HepG2 (cell line): ENCODE measurements around the gene HERC6. TPM values are rescaled to one million over a fixed set of nuclear protein-coding genes. Genes with fewer than 3 reads are reported as not detected.

Experiments used
- ATAC-seq: fragments of 200-7000 bp; cut with Tn5 transposase; 3 replicates; pipeline ENCODE4 v1.9.1; 2020; ENCODE audit warnings: mild to moderate bottlenecking, moderate library complexity
- BruUV-seq: library from RNA; stranded (reverse); fragments of 400-500 nt; replicated peaks from 2 replicates; lab custom pipeline; 2021; lab: Mats Ljungman, UMichigan
- CTCF ChIA-PET: fragments of 300-600 bp; formaldehyde crosslinking; extraction: SDS; loops from one replicate; lab custom pipeline; 2021; ENCODE audit warnings: low total read pairs, inconsistent platforms, low intra/inter-chr PET ratio; lab: Yijun Ruan, JAX
- POLR2A ChIA-PET: fragments of 350-600 bp; sonication (Branson Sonifier 250); formaldehyde crosslinking; loops from one replicate; lab custom pipeline; 2020; ENCODE audit warnings: antibody characterized with exemption, inconsistent platforms; lab: Yijun Ruan, JAX
- DNase-seq: peaks from one replicate; pipeline ENCODE4 v3.0.0-alpha.2; 2015; ENCODE audit warnings: low spot score
- FAIRE-seq: peaks from 3 replicates; lab custom pipeline; 2011; peaks lifted over from hg19 to GRCh38; lab: Jason Lieb, UNC
- H2AFZ ChIP-seq: one replicate; pipeline ENCODE4 v1.6.1; 2011; ENCODE audit warnings: low read length, inconsistent platforms
- H3K27ac ChIP-seq: fragments of 300-600 bp; 3 replicates; pipeline ENCODE4 v1.8.0; 2011; ENCODE audit warnings: mixed run types, mild to moderate bottlenecking, mixed read lengths, low read length, inconsistent platforms; ENCODE audit not compliant: insufficient read depth; ENCODE audit errors: extremely low read length
- H3K27me3 ChIP-seq, 2 experiments: fragments of 200-600 bp in 1 of 2; 2 replicates in 1 of 2; 3 replicates in 1 of 2; pipeline versions ENCODE4 v1.6.0 to v1.8.0; 2011; ENCODE audit warnings: low read length in 2 of 2, mild to moderate bottlenecking in 2 of 2, moderate library complexity in 2 of 2, inconsistent platforms in 1 of 2; ENCODE audit not compliant: insufficient read depth in 2 of 2, control insufficient read depth in 1 of 2
- H3K36me3 ChIP-seq, 2 experiments: fragments of 200-600 bp in 1 of 2; replicated peaks in 1 of 2; 2 replicates in 1 of 2; 3 replicates in 1 of 2; pipeline versions ENCODE4 v1.5.1 to v1.8.0; 2011; ENCODE audit warnings: low read length in 2 of 2, inconsistent platforms in 1 of 2; ENCODE audit not compliant: insufficient read depth in 2 of 2, control insufficient read depth in 1 of 2
- H3K4me1 ChIP-seq: 2 replicates; pipeline ENCODE4 v1.5.1; 2012; ENCODE audit warnings: low read length, inconsistent platforms; ENCODE audit not compliant: insufficient read depth
- H3K4me2 ChIP-seq: 2 replicates; pipeline ENCODE4 v1.6.0; 2011; ENCODE audit warnings: low read depth, low read length, inconsistent platforms
- H3K4me3 ChIP-seq, 3 experiments: fragments of 200-600 bp in 1 of 3; sonication (generic), shearing (Covaris generic) in 1 of 3; replicated peaks in 1 of 3; 2 replicates each; pipeline ENCODE4 v1.5.1; 2011 to 2016; ENCODE audit warnings: low read length in 3 of 3, inconsistent platforms in 2 of 3, low read depth in 2 of 3, mild to moderate bottlenecking in 2 of 3, control low read depth in 1 of 3, mixed read lengths in 1 of 3; ENCODE audit not compliant: insufficient read depth in 1 of 3
- H3K79me2 ChIP-seq: one replicate; pipeline ENCODE4 v1.6.1; 2011; ENCODE audit warnings: low read length, inconsistent platforms; ENCODE audit not compliant: insufficient read depth
- H3K9ac ChIP-seq: 2 replicates; pipeline ENCODE4 v1.6.0; 2011; ENCODE audit warnings: mild to moderate bottlenecking, low read depth, low read length, inconsistent platforms; ENCODE audit not compliant: insufficient read depth
- H3K9me3 ChIP-seq: 2 replicates; pipeline ENCODE4 v1.5.1; 2012; ENCODE audit warnings: mild to moderate bottlenecking, low read length
- H4K20me1 ChIP-seq: 2 replicates; pipeline ENCODE4 v1.6.0; 2011; ENCODE audit warnings: inconsistent platforms, mild to moderate bottlenecking, low read length, moderate library complexity; ENCODE audit not compliant: insufficient read depth
- CCDC6 ChIP-seq: sonication (generic); formaldehyde crosslinking; IDR thresholded peaks from 2 replicates; pipeline ENCODE4 v1.8.1; 2022; ENCODE audit warnings: mild to moderate bottlenecking, missing genetic modification reagents, moderate library complexity
- ERF ChIP-seq: IDR thresholded peaks from 2 replicates; pipeline ENCODE4 v1.6.1; 2018; ENCODE audit warnings: missing biosample characterization, missing genetic modification reagents
- ETV5 ChIP-seq: IDR thresholded peaks from 2 replicates; pipeline ENCODE4 v1.6.1; 2018; ENCODE audit warnings: missing biosample characterization, missing genetic modification reagents, inconsistent platforms, borderline replicate concordance
- HOXA3 ChIP-seq: sonication (generic); formaldehyde crosslinking; IDR thresholded peaks from 2 replicates; pipeline ENCODE4 v1.5.0; 2020; ENCODE audit warnings: missing genetic modification reagents
- IRF1 ChIP-seq: sonication (generic); formaldehyde crosslinking; IDR thresholded peaks from 2 replicates; pipeline ENCODE4 v1.4.0; 2020; ENCODE audit warnings: low read depth, mild to moderate bottlenecking, missing genetic modification reagents
- MAFF ChIP-seq: IDR thresholded peaks from 2 replicates; pipeline ENCODE4 v1.6.1; 2011; ENCODE audit warnings: low read depth, low read length, improper control_type of control experiment
- NCOA1 ChIP-seq: sonication (generic); formaldehyde crosslinking; IDR thresholded peaks from 2 replicates; pipeline ENCODE4 v1.9.0; 2021; ENCODE audit warnings: missing genetic modification reagents
- NFE2L2 ChIP-seq: fragments of 150-350 bp; IDR thresholded peaks from 2 replicates; pipeline ENCODE4 v1.6.1; 2014; ENCODE audit warnings: low read length
- RXRA ChIP-seq: sonication (generic); formaldehyde crosslinking; IDR thresholded peaks from 2 replicates; pipeline ENCODE4 v1.5.1; 2020; ENCODE audit warnings: missing genetic modification reagents
- ZBTB7A ChIP-seq: sonication (generic); formaldehyde crosslinking; IDR thresholded peaks from 2 replicates; pipeline ENCODE4 v1.8.0; 2022; ENCODE audit warnings: mild to moderate bottlenecking, missing genetic modification reagents
- ZFP37 ChIP-seq: sonication (generic); formaldehyde crosslinking; IDR thresholded peaks from 2 replicates; pipeline ENCODE4 v1.4.0; 2020; ENCODE audit warnings: missing genetic modification reagents, borderline replicate concordance
- ZHX1 ChIP-seq: sonication (generic); formaldehyde crosslinking; IDR thresholded peaks from 2 replicates; pipeline ENCODE4 v1.8.1; 2022; ENCODE audit warnings: low read depth, mild to moderate bottlenecking, missing genetic modification reagents
- ZNF33B ChIP-seq: sonication (generic); formaldehyde crosslinking; IDR thresholded peaks from 2 replicates; pipeline ENCODE4 v1.5.1; 2020; ENCODE audit warnings: mild to moderate bottlenecking, missing genetic modification reagents
- ZSCAN22 ChIP-seq: sonication (generic); formaldehyde crosslinking; IDR thresholded peaks from 2 replicates; pipeline ENCODE4 v1.4.0; 2020; ENCODE audit warnings: mild to moderate bottlenecking, missing genetic modification reagents
- WGBS: methylation state at CpG from one replicate; pipeline ENCODE4 v1.1.6; 2017; ENCODE audit warnings: low lambda C conversion rate; 5-methylcytosine and 5-hydroxymethylcytosine counted together
- in situ Hi-C: cut with HindIII; loops from 2 replicates; pipeline ENCODE4 v1.10.0; 2017; ENCODE audit warnings: low pct_unique_long_range_greater_than_20kb; ENCODE audit not compliant: extremely low pct_ligation_motif_present
- intact Hi-C: fragments of 100-400 bp; cut with micrococcal nuclease; formaldehyde crosslinking; loops from one replicate; pipeline ENCODE4 v1.10.0; 2022; ENCODE audit not compliant: unreplicated experiment
- polyA plus RNA-seq, 8 experiments: library from polyadenylated mRNA; depleted of rRNA in 3 of 8; stranded (reverse) in 7 of 8; unstranded in 1 of 8; fragments of >200 nt; fragmentation: Illumina TruSeq in 4 of 8; extraction: Trizol in 4 of 8; gene quantifications; 2 replicates each; pipeline versions ENCODE4 v1.2.1 to v1.2.3, GENCODE V29; 2011 to 2016; ENCODE audit warnings: low read depth in 4 of 8, missing spikeins in 1 of 8, mixed read lengths in 1 of 8; ENCODE audit not compliant: insufficient read depth in 1 of 8
- total RNA-seq, 5 experiments: library from RNA; depleted of rRNA; stranded (reverse); fragments of >200 nt; fragmentation: Illumina TruSeq; extraction: Trizol; gene quantifications; 2 replicates each; pipeline ENCODE4 v1.2.3, GENCODE V29; 2016; ENCODE audit warnings: low read depth in 1 of 5
- TF ChIP-seq, protein P1 (sequence below): sonication (generic); formaldehyde crosslinking; IDR thresholded peaks from 2 replicates; pipeline ENCODE4 v1.8.0; 2022; ENCODE audit warnings: missing genetic modification reagents, mild to moderate bottlenecking, moderate library complexity, borderline replicate concordance

Gene HERC6
- total and polyA plus RNA-seq, 2 of the 13 experiments (the other 11 are each of a cell fraction or from before 2014, with no cell fraction given) = 0.50 to 2.0 TPM

DNA sequence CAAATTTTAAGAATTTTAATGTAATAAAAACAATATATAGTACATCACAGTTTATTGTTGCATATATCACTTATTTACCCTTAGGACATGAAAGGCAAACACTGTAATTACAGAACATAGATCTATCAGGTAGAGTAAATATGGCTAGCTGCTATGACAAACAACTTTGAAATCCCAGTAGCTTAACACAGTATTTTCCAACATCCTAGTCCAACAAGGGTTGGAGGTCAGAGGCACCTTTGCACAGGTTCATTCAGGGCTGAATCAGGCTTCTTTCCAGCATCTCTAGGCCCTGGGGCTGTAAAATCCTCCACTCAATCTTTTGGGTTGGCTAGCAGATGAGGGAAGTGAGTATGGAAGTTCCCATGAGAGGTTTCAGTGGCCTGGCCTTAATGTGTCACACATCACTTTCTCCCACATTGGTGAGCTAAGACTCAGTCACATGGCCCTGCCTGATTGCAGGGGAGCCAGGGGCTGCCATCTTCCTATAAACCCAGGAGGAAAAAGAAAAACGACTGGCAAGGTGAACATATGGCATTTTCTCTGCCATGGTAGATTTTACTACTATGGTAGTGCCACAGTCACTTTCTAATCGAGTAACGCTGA is 32.9 kb downstream of the HERC6 start:
- FAIRE-seq = no peak
- no peak for ATAC-seq
- H3K79me2 ChIP-seq = no peaks in the 10 kb centered on the region
- no peaks in the 10 kb centered on the region for H3K36me3 ChIP-seq
- no peak overlapping the region for H3K9ac ChIP-seq
- BruUV-seq = no TSS peak
- intact Hi-C loops = no loop called here
- H3K4me3 ChIP-seq = no peak overlapping the region
- 57% methylated on average over 3 of the region's 3 CpGs for WGBS
- H3K9me3 ChIP-seq = no peaks in the 10 kb centered on the region
- H3K27ac ChIP-seq = no peak overlapping the region
- no peak for DNase-seq
- H3K27me3 ChIP-seq = no peaks in the 10 kb centered on the region
- H4K20me1 ChIP-seq = no peaks in the 10 kb centered on the region
- H3K4me1 ChIP-seq = no peaks in the 10 kb centered on the region
- H2AFZ ChIP-seq = no peak overlapping the region
- CTCF ChIA-PET = no interaction called here
- TF ChIP-seq NFE2L2 (no peak), ZSCAN22 (no peak), CCDC6 (CRISPR knock-in tag) (no peak), MAFF (no peak), HOXA3 (no peak), IRF1 (CRISPR knock-in tag) (no peak), RXRA (CRISPR knock-in tag) (no peak), ZNF33B (no peak), ERF (CRISPR knock-in tag) (no peak)
- TF ChIP-seq, all 625 proteins: peak for 0
- in situ Hi-C loops = no loop called here
- POLR2A ChIA-PET = no interaction called here
- H3K4me2 ChIP-seq = no peak overlapping the region

DNA sequence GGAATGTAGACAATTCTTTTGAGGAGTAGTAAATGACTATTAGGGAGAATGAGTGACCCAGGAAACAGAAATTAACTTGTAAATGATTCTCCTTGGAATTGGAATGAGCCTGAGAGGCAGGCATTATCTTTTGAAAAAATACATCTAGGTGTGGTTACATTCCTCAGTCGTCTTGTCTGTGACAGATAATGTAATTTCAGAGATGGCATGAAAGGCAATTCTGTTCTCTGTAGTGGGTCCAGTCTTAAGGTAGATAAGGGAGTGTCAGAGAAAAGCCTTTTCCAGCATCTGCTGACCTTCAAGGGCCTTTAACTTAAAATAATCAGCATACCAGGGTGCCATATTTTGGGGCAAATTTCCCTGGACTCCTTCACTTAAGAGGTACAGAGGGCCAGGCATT is 35.1 kb downstream of the HERC6 start:
- no peak for DNase-seq
- no peaks in the 10 kb centered on the region for H3K27me3 ChIP-seq
- no peaks in the 10 kb centered on the region for H3K9me3 ChIP-seq
- no peaks in the 10 kb centered on the region for H3K36me3 ChIP-seq
- no peak for FAIRE-seq
- no peak for ATAC-seq
- in situ Hi-C loops (no loop called here), intact Hi-C loops (no loop called here)
- H3K4me3 ChIP-seq = no peak overlapping the region
- 0% methylated on average over 1 of the region's 1 CpG for WGBS
- no peak overlapping the region for H3K27ac ChIP-seq
- ChIA-PET CTCF (no interaction called here), POLR2A (no interaction called here)
- H3K4me1 ChIP-seq = no peaks in the 10 kb centered on the region
- BruUV-seq = no TSS peak
- H2AFZ ChIP-seq = no peak overlapping the region
- no peak overlapping the region for H3K4me2 ChIP-seq
- no peak overlapping the region for H3K9ac ChIP-seq
- no peaks in the 10 kb centered on the region for H4K20me1 ChIP-seq
- H3K79me2 ChIP-seq = no peaks in the 10 kb centered on the region
- TF ChIP-seq ZFP37 (CRISPR knock-in tag) (no peak), ETV5 (CRISPR knock-in tag) (no peak), NCOA1 (CRISPR knock-in tag) (no peak), ZBTB7A (CRISPR knock-in tag) (no peak), ZHX1 (CRISPR knock-in tag) (no peak)
- TF ChIP-seq, protein P1, sequence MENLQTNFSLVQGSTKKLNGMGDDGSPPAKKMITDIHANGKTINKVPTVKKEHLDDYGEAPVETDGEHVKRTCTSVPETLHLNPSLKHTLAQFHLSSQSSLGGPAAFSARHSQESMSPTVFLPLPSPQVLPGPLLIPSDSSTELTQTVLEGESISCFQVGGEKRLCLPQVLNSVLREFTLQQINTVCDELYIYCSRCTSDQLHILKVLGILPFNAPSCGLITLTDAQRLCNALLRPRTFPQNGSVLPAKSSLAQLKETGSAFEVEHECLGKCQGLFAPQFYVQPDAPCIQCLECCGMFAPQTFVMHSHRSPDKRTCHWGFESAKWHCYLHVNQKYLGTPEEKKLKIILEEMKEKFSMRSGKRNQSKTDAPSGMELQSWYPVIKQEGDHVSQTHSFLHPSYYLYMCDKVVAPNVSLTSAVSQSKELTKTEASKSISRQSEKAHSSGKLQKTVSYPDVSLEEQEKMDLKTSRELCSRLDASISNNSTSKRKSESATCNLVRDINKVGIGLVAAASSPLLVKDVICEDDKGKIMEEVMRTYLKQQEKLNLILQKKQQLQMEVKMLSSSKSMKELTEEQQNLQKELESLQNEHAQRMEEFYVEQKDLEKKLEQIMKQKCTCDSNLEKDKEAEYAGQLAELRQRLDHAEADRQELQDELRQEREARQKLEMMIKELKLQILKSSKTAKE = no peak
